Neuronal stem cell (in vitro differentiated cells): ENCODE results near the gene NSUN4.

Experiments used
- DNase-seq: peaks from one replicate; pipeline ENCODE4 v3.0.0-alpha.2; 2013; ENCODE audit warnings: low spot score
- H2AFZ ChIP-seq: one replicate; pipeline ENCODE4 v1.6.1; 2013; ENCODE audit warnings: mild to moderate bottlenecking, low read length, inconsistent platforms
- H2AK5ac ChIP-seq: 2 replicates; pipeline ENCODE4 v1.6.1; 2013; ENCODE audit warnings: low read depth, mild to moderate bottlenecking, inconsistent platforms, low read length, moderate library complexity, mixed read lengths
- H2BK120ac ChIP-seq: 2 replicates; pipeline ENCODE4 v1.6.1; 2013; ENCODE audit warnings: low read depth, mild to moderate bottlenecking, inconsistent platforms, low read length, moderate library complexity, mixed read lengths
- H2BK12ac ChIP-seq: one replicate; pipeline ENCODE4 v1.6.1; 2013; ENCODE audit warnings: low read length, inconsistent platforms
- H2BK15ac ChIP-seq: 2 replicates; pipeline ENCODE4 v1.6.1; 2013; ENCODE audit warnings: mild to moderate bottlenecking, low read length, inconsistent platforms, mixed read lengths
- H2BK5ac ChIP-seq: one replicate; pipeline ENCODE4 v1.6.1; 2013; ENCODE audit warnings: inconsistent platforms, mild to moderate bottlenecking, low read length, moderate library complexity
- H3K14ac ChIP-seq: one replicate; pipeline ENCODE4 v1.6.1; 2013; ENCODE audit warnings: low read length, inconsistent platforms
- H3K18ac ChIP-seq: 2 replicates; pipeline ENCODE4 v1.6.1; 2013; ENCODE audit warnings: low read length, inconsistent platforms
- H3K23ac ChIP-seq: 2 replicates; pipeline ENCODE4 v1.6.1; 2013; ENCODE audit warnings: low read depth, mild to moderate bottlenecking, mixed read lengths, low read length, inconsistent platforms; ENCODE audit not compliant: poor library complexity
- H3K27ac ChIP-seq: replicated peaks from 3 replicates; pipeline ENCODE4 v1.5.1; 2013; ENCODE audit warnings: low read length, inconsistent platforms
- H3K27me3 ChIP-seq, 3 experiments: 2 replicates each; pipeline ENCODE4 v1.6.1; 2013; ENCODE audit warnings: low read length in 3 of 3, mild to moderate bottlenecking in 2 of 3, inconsistent platforms in 1 of 3, low read depth in 1 of 3, mixed read lengths in 1 of 3, moderate library complexity in 1 of 3; ENCODE audit not compliant: control insufficient read depth in 3 of 3, insufficient read depth in 3 of 3
- H3K36me3 ChIP-seq, 2 donors: replicated peaks in 1 of 2; 2 replicates each; pipeline ENCODE4 v1.6.1; 2013; ENCODE audit warnings: low read length in 2 of 2; ENCODE audit not compliant: control insufficient read depth in 2 of 2, insufficient read depth in 2 of 2
- H3K4ac ChIP-seq: 2 replicates; pipeline ENCODE4 v1.6.1; 2013; ENCODE audit warnings: inconsistent platforms, mild to moderate bottlenecking, low read length, moderate library complexity
- H3K4me1 ChIP-seq, 2 donors: 1 replicate in 1 of 2; 2 replicates in 1 of 2; pipeline ENCODE4 v1.6.1; 2013; ENCODE audit warnings: low read length in 2 of 2, low read depth in 1 of 2; ENCODE audit not compliant: control insufficient read depth in 2 of 2, insufficient read depth in 1 of 2
- H3K4me2 ChIP-seq: one replicate; pipeline ENCODE4 v1.6.1; 2013; ENCODE audit warnings: mild to moderate bottlenecking, low read length, inconsistent platforms; ENCODE audit not compliant: insufficient read depth, poor library complexity, severe bottlenecking
- H3K4me3 ChIP-seq, 2 donors: 2 replicates each; pipeline ENCODE4 v1.5.1; 2013; ENCODE audit warnings: low read length in 2 of 2, mild to moderate bottlenecking in 2 of 2, inconsistent platforms in 1 of 2, moderate library complexity in 1 of 2
- H3K79me1 ChIP-seq: one replicate; pipeline ENCODE4 v1.6.1; 2013; ENCODE audit warnings: low read depth, mild to moderate bottlenecking, inconsistent platforms, low read length, moderate library complexity
- H3K9ac ChIP-seq: one replicate; pipeline ENCODE4 v1.6.1; 2013; ENCODE audit warnings: mild to moderate bottlenecking, low read depth, low read length, inconsistent platforms; ENCODE audit not compliant: poor library complexity
- H3K9me3 ChIP-seq, 2 donors: replicated peaks in 1 of 2; 2 replicates each; pipeline versions ENCODE3 to v1.6.1; 2013; ENCODE audit warnings: low read length in 2 of 2, mild to moderate bottlenecking in 2 of 2, inconsistent platforms in 1 of 2, low read depth in 1 of 2, mixed read lengths in 1 of 2, moderate library complexity in 1 of 2; ENCODE audit not compliant: control insufficient read depth in 2 of 2, insufficient read depth in 1 of 2
- H4K8ac ChIP-seq: one replicate; pipeline ENCODE4 v1.6.1; 2013; ENCODE audit warnings: low read depth, mild to moderate bottlenecking, inconsistent platforms, low read length, moderate library complexity
- H4K91ac ChIP-seq: one replicate; pipeline ENCODE4 v1.6.1; 2013; ENCODE audit warnings: low read length, low read depth, mild to moderate bottlenecking, inconsistent platforms; ENCODE audit not compliant: poor library complexity
- WGBS, 2 donors: extraction: QIAGEN DNeasy Blood & Tissue Kit; methylation state at CpG; one replicate each; pipeline ENCODE4 v1.1.7; 2013; ENCODE audit warnings: missing lambda C conversion rate in 2 of 2, mixed read lengths in 1 of 2; ENCODE audit not compliant: insufficient read length in 2 of 2, insufficient replicate concordance in 1 of 2; ENCODE audit errors: extremely low coverage in 2 of 2; 5-methylcytosine and 5-hydroxymethylcytosine counted together

Gene NSUN4

GRCh38 chr1:46409063-46409372 lies 68.4 kb downstream of the NSUN4 start:
- Histone ChIP-seq H3K4ac (peak overlapping the region; percentile 57), H3K18ac (no peak overlapping the region), H3K14ac (no peak overlapping the region), H3K9me3 (no peaks in the 10 kb centered on the region), H4K91ac (no peak overlapping the region), H4K8ac (no peak overlapping the region), H3K23ac (no peak overlapping the region), H2BK5ac (no peak overlapping the region), H3K4me2 (no peak overlapping the region), H2BK12ac (no peak overlapping the region), H3K36me3 (peaks cover 0 to 4% of the 10 kb centered on the region in 2 donors), H2BK15ac (peak overlapping the region; percentile 55), H3K27me3 (peaks cover 0 to 11% (median 0%) of the 10 kb centered on the region in 3 experiments), H2BK120ac (no peak overlapping the region), H3K4me3 (peak overlapping the region in 1 of 2 donors; percentile 13), H3K4me1 (peaks cover 5 to 19% of the 10 kb centered on the region in 2 donors), H3K9ac (peak overlapping the region; percentile 32), H2AK5ac (peak overlapping the region; percentile 57), H3K27ac (no peak overlapping the region), H2AFZ (no peak overlapping the region), H3K79me1 (no peaks in the 10 kb centered on the region)
- no CpG with 5 or more reads among the region's 1 CpG for whole genome bisulfite sequencing, 2 donors
- no peak for DNase-seq

- H2AFZ ChIP-seq, result no peak overlapping the region
- no peak overlapping the region for H3K14ac ChIP-seq
- peak overlapping the region; percentile 26 for H3K23ac ChIP-seq
- H3K4me2 ChIP-seq, result no peak overlapping the region
- H3K18ac ChIP-seq, result peak overlapping the region; percentile 50
- peak overlapping the region; percentile 62 for H2BK15ac ChIP-seq
- H3K9me3 ChIP-seq, result no peaks in the 10 kb centered on the region
- H3K27ac ChIP-seq, result no peak overlapping the region
- H2BK120ac ChIP-seq, result no peak overlapping the region
- no peak overlapping the region for H3K9ac ChIP-seq
- H2BK5ac ChIP-seq, result no peak overlapping the region
- H3K79me1 ChIP-seq, result no peaks in the 10 kb centered on the region
- H3K27me3 ChIP-seq, result peaks cover 0 to 19% (median 0%) of the 10 kb centered on the region in 3 experiments
- no peak overlapping the region for H3K4ac ChIP-seq
- no peak overlapping the region for H4K91ac ChIP-seq
- peaks cover 0 to 2% of the 10 kb centered on the region in 2 donors for H3K36me3 ChIP-seq
- H2BK12ac ChIP-seq, result no peak overlapping the region
- no CpG with 5 or more reads among the region's 17 CpGs for WGBS, 2 donors
- no peak overlapping the region for H3K4me3 ChIP-seq
- H3K4me1 ChIP-seq, result peaks cover 5 to 19% of the 10 kb centered on the region in 2 donors
- peak overlapping the region; percentile 49 for H2AK5ac ChIP-seq
- DNase-seq, result no peak
- H4K8ac ChIP-seq, result no peak overlapping the region
Observed at GRCh38 chr1:46410156-46411009, 69.8 kb downstream of the NSUN4 start.

- no peaks in the 10 kb centered on the region for H3K79me1 ChIP-seq
- H2BK120ac ChIP-seq, result no peak overlapping the region
- no peak for DNase-seq
- H3K4ac ChIP-seq, result no peak overlapping the region
- H3K23ac ChIP-seq, result no peak overlapping the region
- H3K18ac ChIP-seq, result no peak overlapping the region
- H3K4me3 ChIP-seq, result no peak overlapping the region
- peak overlapping the region; percentile 62 for H2BK15ac ChIP-seq
- H3K4me2 ChIP-seq, result no peak overlapping the region
- peaks cover 0 to 2% of the 10 kb centered on the region in 2 donors for H3K36me3 ChIP-seq
- no peak overlapping the region for H2BK5ac ChIP-seq
- H3K27me3 ChIP-seq, result peaks cover 0 to 19% (median 0%) of the 10 kb centered on the region in 3 experiments
- peaks cover 5 to 19% of the 10 kb centered on the region in 2 donors for H3K4me1 ChIP-seq
- no peak overlapping the region for H2BK12ac ChIP-seq
- WGBS, 2 donors, result no CpG with 5 or more reads among the region's 7 CpGs
- H2AFZ ChIP-seq, result no peak overlapping the region
- H3K27ac ChIP-seq, result no peak overlapping the region
- H2AK5ac ChIP-seq, result peak overlapping the region; percentile 14
- no peak overlapping the region for H3K14ac ChIP-seq
- no peaks in the 10 kb centered on the region for H3K9me3 ChIP-seq
- H4K91ac ChIP-seq, result no peak overlapping the region
- H3K9ac ChIP-seq, result no peak overlapping the region
- no peak overlapping the region for H4K8ac ChIP-seq
Observed at GRCh38 chr1:46411010-46411405, 70.4 kb downstream of the NSUN4 start.
